GM19324 (cell line): ENCODE measurements around the gene KPNA3.
"Not testable (repeated sequence)": the region's sequence is repeated elsewhere in the genome, so short reads cannot be mapped to it uniquely, and the experiment has no call there.

Source experiments
- ATAC-seq: cut with Tn5 transposase; IDR thresholded peaks from one replicate; pipeline ENCODE4 v1.9.1; 2021; ENCODE audit warnings: mild to moderate bottlenecking, moderate library complexity; ENCODE audit not compliant: unreplicated experiment, low FRiP score

Gene KPNA3

GRCh38 chr13:49792550-49793324 lies at the start of gene KPNA3:
Gene KPNA3, minus strand, starts transcription at chr13:49792682. Its CDS starts 176 bp downstream, at chr13:49792506.
- peak; percentile 89 for ATAC-seq

- ATAC-seq, result no peak
These were observed 49.5 kb upstream of the KPNA3 start for GRCh38 chr13:49841964-49842363.

- ATAC-seq, result no peak
These were observed 48.2 kb upstream of the KPNA3 start for GRCh38 chr13:49840675-49841074.

GRCh38 chr13:49840266-49840665 lies 47.8 kb upstream of the KPNA3 start:
- no peak for ATAC-seq

- ATAC-seq, result no peak
These were observed 46.5 kb upstream of the KPNA3 start for GRCh38 chr13:49838989-49839388.

GRCh38 chr13:49836516-49836915 lies 44.0 kb upstream of the KPNA3 start:
- ATAC-seq, result no peak

- no peak for ATAC-seq
These were observed 40.9 kb upstream of the KPNA3 start for GRCh38 chr13:49833402-49833801.

GRCh38 chr13:49831455-49831854 lies 39.0 kb upstream of the KPNA3 start:
- no peak for ATAC-seq

- ATAC-seq, result no peak
These were observed 38.2 kb upstream of the KPNA3 start for GRCh38 chr13:49830721-49831120.

GRCh38 chr13:49829715-49830114 lies 37.2 kb upstream of the KPNA3 start:
- no peak for ATAC-seq

- no peak for ATAC-seq
These were observed 36.0 kb upstream of the KPNA3 start for GRCh38 chr13:49828453-49828852.

- ATAC-seq, result no peak
These were observed 35.4 kb upstream of the KPNA3 start for GRCh38 chr13:49827891-49828290.

- no peak for ATAC-seq
These were observed 34.9 kb upstream of the KPNA3 start for GRCh38 chr13:49827336-49827735.

- no peak for ATAC-seq
These were observed 28.9 kb upstream of the KPNA3 start for GRCh38 chr13:49821216-49822009.

- no peak for ATAC-seq
These were observed 28.2 kb upstream of the KPNA3 start for GRCh38 chr13:49820591-49821215.

GRCh38 chr13:49816047-49816446 lies 23.6 kb upstream of the KPNA3 start:
- not testable (repeated sequence) for ATAC-seq

GRCh38 chr13:49814551-49815270 lies 22.2 kb upstream of the KPNA3 start:
- no peak for ATAC-seq

GRCh38 chr13:49812812-49813211 lies 20.3 kb upstream of the KPNA3 start:
- no peak for ATAC-seq

- no peak for ATAC-seq
These were observed 19.0 kb upstream of the KPNA3 start for GRCh38 chr13:49811527-49811908.
